Tibial nerve (tissue), 4 donors: ENCODE measurements around the gene PPFIBP2.

Experiments
- CTCF ChIP-seq, 5 experiments: fragments of 200-600 bp in 3 of 5; fragments of 450-650 bp in 2 of 5; sonication (generic) in 3 of 5; IDR thresholded peaks; one replicate each; pipeline ENCODE4 v1.5.1; 2016 to 2019; ENCODE audit warnings: antibody characterized with exemption in 5 of 5, mild to moderate bottlenecking in 3 of 5, moderate library complexity in 2 of 5
- EP300 ChIP-seq, 2 donors: sonication (generic); formaldehyde crosslinking; IDR thresholded peaks; one replicate each; pipeline ENCODE4 v1.6.1; 2017; ENCODE audit warnings: antibody characterized with exemption in 2 of 2, mild to moderate bottlenecking in 1 of 2
- POLR2A ChIP-seq, 2 donors: fragments of 450-650 bp; IDR thresholded peaks; one replicate each; pipeline ENCODE4 v1.6.1; 2017; ENCODE audit warnings: antibody characterized with exemption in 2 of 2, mild to moderate bottlenecking in 2 of 2, moderate library complexity in 2 of 2

GRCh38 chr11:7688238-7688826 is 174.5 kb downstream of the PPFIBP2 start:
- TF ChIP-seq CTCF (IDR thresholded peaks at IDR 0.05) (peak; percentile 65 to 87 (median 75)), POLR2A (IDR thresholded peaks at IDR 0.05) (no peak), EP300 (IDR thresholded peaks at IDR 0.05) (no peak)
